GM04504 (cell line): ENCODE results near the gene ACOT7.
A peak's percentile ranks its signal among the peaks of the same experiment; 100 is the strongest.

ENCODE experiments used
- DNase-seq: peaks from one replicate; pipeline ENCODE4 v3.0.0-alpha.2; 2012; ENCODE audit warnings: low read depth

Gene ACOT7

DNA sequence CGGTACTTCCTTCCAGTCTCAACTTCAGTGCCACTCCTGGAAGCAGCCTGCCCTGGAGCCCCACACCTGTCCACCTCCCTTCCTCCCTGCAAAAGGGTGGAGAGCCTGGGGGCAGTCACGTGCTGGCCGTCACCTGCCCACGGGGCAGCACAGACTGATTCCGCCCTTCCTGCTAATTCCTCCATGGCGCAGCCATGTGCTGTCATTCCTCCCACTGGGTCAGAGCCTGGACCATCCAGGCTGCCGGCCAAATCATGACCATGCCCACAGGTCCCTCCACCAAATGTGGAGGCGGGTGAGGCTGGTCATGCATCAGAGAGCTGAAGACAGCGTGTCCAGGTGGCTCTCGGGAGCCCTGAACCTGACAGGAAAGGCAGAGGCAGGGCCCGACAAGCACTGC lies 108.2 kb downstream of the ACOT7 start:
- DNase-seq: no peak

GRCh38 chr1:6282577-6283270 lies 110.8 kb downstream of the ACOT7 start:
- DNase-seq: no peak

DNA sequence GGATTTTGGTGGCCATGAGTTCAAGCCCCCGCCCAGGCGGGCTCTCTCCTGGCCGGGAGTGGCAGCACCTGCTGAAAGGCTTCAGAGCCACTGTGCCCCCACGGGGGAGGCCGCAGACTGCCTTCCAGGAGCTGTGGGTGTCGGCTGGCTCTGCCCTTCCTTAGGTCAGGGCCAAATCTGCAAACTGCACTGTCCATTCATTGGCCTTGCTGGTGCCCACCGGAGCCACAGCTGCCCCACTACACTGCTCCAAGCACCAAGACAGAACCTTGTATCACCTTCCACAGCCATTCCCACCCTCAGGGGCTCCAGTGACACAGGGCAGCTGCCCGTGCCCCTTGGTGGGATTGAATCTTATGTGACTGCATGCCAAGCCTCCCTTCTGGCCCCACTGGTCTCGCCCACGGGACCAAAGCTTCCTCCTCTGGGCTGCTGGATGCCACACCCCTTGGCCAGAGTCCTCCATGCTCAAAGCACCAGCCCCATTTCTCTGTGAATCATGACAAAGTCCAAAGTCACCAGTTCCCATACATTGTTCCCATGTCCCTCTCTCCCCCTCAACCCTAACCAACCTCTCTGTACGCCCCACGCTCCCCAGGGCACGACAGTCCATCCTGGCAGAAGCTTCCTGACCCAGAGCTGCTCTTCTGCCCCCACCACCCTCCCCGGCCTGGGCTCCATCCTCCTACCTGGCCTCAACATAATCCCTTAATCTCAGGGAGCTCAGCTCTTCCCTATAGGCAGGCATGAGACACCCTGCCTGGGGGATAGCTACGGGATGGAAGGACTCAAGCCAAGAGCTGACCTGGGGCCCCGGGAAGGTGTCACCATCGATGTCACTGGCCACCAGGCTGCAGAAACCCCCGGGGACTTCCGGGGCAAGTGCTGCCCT lies 111.8 kb downstream of the ACOT7 start:
- no peak for DNase-seq

- DNase-seq: no peak
These were observed 112.7 kb downstream of the ACOT7 start for GRCh38 chr1:6280761-6281451.

- DNase-seq: no peak
These were observed 113.8 kb downstream of the ACOT7 start for GRCh38 chr1:6279613-6280383.

DNA sequence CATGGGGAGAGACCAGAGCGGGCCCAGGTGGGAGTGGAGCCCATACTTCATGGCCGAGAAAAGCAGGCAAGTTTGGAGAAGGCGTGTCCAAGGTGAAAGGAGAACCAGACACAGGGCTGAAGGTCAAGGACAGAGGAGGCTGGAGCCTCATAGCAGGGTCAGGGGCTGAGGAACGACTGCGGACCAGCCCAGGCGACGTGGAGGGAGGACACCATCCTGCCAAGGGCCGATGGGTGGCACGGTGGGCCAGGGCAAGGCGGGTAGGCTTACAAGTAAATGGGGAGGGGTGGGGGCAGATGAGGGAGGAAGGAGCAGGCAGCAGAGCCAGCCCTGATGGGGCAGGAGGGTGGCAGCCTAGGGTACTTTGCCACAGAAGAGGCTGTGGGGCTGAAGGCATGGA lies 114.5 kb downstream of the ACOT7 start:
- no peak for DNase-seq

GRCh38 chr1:6278263-6278662 lies 115.3 kb downstream of the ACOT7 start:
- DNase-seq: no peak

GRCh38 chr1:6276811-6277555 lies 116.6 kb downstream of the ACOT7 start:
- DNase-seq: no peak

DNA sequence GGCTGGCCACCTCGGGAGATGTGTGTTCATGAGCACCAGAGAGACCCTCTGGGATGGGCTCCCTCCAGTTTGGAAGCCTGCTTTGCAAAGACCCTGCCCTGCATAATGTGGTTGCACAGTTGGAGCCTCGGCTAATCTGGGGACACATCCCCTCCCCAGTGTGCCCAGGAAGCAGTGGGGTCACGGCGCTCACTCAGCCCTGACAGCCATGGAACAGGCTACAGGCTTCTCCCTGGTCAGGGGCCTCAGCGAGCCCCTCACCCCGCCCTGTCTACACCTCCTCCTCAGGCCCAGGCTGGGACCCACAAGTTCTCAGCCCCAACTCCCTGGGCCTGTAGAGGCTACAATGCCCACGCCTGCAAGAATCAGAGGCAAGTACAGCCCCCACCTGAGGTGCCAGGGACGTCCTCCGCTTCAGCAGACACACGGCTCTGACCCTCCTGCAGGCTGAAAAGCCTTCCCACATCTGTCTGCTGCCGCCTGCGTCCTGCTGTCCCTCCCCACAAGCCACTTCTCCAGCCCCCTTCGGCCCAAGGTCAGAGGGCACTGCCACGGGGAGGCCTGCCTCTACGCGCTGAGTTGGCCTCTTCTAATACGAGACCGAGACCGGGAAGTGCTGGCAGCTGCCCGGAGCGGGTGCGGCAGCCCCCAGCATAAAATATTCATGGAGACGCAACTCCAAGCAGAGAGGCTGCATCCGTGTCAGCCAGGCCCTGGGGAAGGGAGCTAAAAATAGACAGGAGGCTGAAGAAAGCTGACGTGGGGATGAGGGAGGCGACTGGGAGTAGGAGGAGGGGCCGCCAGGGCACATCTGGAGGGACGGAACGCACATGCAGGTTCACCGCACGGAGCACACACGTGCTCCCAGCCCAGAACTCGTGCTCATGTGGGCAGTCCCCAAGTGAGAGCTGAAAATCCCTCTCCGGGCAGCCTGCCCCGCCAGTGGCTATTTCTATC lies 117.5 kb downstream of the ACOT7 start:
- peak; percentile 55 for DNase-seq

DNA sequence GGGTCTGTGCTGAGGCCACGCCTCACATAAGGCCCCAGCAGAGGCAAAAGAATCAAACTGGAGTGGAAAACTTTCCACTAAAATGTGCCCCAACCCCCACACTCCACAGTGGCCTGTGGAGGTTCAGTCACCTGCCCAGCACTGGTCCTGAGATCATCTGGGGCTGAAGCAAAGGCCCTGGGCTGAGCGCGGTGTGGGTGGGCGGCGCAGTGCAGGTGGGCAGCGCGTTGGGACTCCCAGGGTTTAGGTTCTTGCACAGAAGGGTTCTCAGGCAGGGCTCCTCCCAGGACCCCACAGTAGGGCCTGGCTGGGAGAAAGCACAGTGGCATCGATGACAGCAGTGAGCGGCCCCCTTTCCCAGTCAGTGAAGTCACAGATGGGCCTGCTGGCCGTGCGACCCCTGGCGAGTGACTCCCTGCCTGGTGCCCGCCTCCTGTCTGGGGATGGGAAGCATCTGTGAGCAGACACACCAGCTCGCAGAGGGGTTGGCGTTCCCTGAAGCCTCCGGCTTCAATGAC lies 118.9 kb downstream of the ACOT7 start:
- DNase-seq: no peak

DNA sequence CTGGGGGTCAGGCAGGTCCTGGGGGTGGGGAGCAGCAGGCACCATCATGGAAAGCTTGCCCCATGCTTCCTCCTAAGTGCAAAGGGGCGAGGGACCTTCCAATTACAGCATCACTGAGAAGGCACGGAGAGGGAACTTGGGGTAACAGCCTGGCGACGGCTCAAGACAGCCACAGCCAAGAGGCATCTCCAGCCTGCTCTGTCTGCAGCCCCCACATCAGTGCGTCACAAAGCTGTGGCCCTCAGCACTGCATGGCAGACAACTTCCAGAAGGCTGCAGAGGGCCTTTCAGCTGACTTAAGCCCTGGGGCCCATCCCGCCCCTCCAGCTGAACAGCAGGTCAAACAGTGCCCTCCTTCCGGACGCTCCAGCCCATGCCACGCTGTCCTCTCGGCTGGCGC lies 119.5 kb downstream of the ACOT7 start:
- no peak for DNase-seq

DNA sequence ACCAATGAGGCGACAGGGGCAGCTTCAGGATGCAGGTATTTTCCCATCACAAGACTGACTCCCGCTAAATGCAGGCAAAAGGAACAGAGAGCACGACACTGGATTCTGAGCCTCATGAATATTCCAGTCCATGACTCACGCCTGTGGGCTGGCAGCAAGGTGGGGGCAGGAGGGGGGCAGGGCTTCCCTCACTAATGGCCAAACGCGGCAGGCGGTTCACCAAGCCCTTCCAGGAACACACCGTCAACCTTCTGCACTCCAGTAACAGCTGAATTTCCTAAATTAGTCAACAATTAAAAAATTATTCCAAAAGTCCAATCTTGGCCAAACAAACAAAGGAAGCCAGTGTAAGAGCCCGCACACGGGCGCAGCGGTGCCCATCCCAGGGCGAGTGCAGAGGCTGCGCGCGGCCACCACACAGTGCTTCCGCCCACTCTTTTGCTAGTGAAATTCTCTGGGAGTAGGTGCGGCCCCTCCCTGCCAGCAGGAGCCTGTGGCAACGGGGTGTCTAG lies 120.1 kb downstream of the ACOT7 start:
- DNase-seq: no peak

GRCh38 chr1:6272868-6273267 lies 120.7 kb downstream of the ACOT7 start:
- no peak for DNase-seq

DNA sequence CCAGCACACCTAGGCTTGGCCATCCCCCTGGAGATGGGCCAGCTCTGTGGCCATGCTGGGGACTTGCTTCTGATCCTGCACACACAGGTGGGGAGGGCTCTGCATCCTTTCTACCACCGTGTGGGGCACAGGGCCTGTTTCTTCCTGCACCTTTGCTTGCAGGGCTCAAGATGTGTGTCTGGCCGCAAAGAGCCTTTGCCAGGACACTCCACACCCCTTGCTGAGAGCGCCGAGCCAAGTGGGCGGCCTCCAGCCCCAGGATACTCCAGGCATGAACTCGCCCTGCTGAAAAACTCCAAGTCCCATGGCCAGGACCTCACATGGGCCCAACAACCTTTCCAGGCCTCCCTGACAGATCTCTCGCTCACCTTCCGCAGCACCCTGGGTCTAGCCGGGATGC lies 121.1 kb downstream of the ACOT7 start:
- DNase-seq: no peak

DNA sequence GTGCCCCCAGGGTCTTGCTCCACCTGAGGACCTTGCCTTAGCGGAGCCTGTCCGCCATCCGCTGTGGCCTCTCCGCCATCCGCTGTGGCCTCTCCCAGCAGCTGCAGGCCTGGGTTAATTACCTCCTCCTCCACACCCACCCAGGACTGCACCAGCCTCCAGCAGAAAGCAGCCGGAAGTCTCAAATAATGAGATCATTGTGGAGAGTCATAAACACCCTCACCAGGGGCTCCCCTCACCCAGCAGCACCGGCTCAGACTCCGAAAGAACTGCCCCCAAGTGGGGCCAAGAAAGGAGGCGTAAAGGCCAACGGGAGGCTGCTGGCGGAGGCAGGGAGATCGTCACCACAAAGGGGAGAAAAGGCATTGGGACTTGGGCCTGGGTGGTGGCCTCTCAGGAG lies 122.0 kb downstream of the ACOT7 start:
- no peak for DNase-seq

GRCh38 chr1:6271006-6271405 lies 122.6 kb downstream of the ACOT7 start:
- no peak for DNase-seq

GRCh38 chr1:6270401-6270800 lies 123.2 kb downstream of the ACOT7 start:
- no peak for DNase-seq

DNA sequence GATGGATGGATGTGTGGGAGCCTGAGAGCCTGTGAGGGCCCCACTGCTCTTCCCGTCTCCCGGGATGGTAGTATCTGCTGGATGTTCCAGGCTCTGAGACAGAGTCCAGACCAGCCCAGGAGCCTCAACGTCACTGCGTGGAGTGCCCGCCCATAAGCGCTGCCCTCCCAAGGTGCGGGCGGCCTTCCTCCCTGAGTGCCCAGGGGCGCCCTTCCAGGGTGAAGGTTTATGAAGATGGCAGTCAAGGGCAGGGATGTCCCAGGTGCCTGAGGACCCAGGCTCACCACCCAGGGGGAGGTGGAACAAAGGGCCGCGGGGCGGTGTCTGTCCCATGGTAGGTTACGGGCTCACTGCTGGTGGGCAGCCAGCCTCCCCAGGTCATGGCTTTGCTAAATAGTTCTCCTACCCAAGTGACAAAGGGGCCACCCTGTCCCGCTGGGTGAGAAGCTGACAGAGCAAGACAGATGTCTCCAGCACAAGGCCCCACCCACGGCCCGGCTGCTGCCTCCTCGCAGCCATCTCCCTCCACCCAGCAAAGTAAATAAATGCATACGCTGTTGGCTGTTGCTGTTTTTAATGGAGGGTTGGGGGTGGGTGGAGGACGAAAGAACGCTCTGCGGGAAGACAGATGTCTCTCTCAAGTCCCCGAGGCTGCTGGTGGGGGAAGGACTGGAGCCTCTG lies 123.7 kb downstream of the ACOT7 start:
- DNase-seq: no peak

GRCh38 chr1:6269296-6269695 lies 124.3 kb downstream of the ACOT7 start:
- no peak for DNase-seq
